Stimulated activated CD8-positive, alpha-beta memory T cell treated with anti-CD3 and anti-CD28 coated beads, Interleukin-4, amount 100 ng/mL, for 4 hours (primary cell): ENCODE results near the gene FN1.
"Not testable (repeated sequence)": the region's sequence is repeated elsewhere in the genome, so short reads cannot be mapped to it uniquely, and the experiment has no call there.

Experiments used
- DNase-seq, 2 donors: peaks; one replicate each; pipeline ENCODE4 v3.0.0-alpha.2; 2020; ENCODE audit warnings: low read depth in 2 of 2, low spot score in 1 of 2

Gene FN1

GRCh38 chr2:215409331-215410127 lies 26.3 kb downstream of the FN1 start:
- DNase-seq, result no peak

DNA sequence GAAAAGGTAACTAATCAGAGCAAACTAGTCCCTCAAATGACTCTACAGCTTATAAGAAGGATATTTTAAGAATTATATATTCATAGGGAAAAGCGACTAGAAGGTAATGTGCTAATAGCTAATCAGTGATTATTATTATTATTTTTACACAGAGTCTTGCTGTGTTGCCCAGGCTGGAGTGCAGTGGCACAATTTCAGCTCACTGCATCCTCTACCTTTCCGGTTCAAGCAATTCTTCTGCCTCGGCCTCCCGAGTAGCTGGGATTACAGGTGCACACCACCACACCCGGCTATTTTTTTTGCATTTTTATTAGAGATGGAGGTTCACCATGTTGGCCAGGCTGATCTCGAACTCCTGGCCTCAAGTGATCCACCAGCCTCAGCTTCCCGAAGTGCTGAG lies 27.4 kb downstream of the FN1 start:
- DNase-seq, result not testable (repeated sequence)

- DNase-seq, result no peak
Observed at GRCh38 chr2:215407590-215408264, 28.1 kb downstream of the FN1 start.

DNA sequence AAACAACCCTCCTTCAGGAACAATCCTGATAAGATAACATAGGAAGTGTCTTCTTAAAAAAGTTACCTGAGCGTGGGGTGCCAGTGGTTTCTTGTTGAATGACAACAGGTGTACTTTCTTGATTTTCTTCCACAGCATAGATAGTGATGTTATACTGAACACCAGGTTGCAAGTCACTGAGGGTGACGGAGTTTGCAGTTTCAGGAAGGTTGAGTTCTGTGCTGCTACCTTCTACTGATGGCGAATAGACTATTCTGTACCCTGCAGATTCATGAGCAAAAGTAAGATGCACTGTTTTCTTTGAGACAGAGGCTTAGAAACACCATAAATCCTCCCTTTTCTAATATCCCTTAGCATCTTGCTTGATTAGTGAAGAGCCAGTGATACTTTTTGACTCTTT lies 28.8 kb downstream of the FN1 start:
- DNase-seq, result no peak

DNA sequence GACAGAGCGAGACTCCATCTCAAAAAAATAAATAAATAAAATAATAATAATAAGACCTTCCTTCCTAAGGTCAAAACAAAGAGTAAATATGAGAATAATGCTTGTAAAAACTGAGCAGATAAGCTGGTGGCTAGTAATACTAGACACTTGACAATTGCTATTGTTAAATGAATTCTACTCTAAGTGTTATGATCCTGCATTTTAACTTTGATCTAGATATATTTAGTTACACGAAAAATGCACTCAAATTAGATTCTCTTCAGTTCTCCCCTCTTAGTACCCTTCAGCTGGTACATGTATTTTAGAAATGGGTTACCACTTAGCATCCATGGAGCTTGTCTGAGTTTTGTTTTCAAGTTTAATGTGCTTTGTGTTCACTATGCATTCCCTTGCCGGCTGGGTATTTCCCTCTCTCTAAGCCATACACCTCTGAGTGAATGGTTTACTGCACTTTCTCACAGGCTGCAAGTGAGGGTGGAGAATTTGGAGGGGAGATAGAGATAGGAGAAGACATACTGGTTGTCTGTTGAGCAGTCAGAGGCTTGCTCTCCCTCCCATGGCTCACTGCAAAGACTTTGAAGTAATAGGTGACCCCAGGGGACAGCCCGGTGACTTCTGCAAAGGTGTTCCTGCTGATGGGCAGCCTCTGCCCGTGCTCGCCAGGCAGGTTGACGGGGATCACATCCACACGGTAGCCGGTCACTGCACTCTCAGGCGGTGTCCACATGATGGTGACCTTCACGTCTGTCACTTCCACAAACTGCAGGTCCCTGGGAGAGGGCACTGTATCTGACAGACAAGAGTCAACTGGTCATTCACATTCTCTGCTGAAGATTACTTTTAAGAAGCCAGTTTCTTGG lies 29.9 kb downstream of the FN1 start:
- no peak for DNase-seq

DNA sequence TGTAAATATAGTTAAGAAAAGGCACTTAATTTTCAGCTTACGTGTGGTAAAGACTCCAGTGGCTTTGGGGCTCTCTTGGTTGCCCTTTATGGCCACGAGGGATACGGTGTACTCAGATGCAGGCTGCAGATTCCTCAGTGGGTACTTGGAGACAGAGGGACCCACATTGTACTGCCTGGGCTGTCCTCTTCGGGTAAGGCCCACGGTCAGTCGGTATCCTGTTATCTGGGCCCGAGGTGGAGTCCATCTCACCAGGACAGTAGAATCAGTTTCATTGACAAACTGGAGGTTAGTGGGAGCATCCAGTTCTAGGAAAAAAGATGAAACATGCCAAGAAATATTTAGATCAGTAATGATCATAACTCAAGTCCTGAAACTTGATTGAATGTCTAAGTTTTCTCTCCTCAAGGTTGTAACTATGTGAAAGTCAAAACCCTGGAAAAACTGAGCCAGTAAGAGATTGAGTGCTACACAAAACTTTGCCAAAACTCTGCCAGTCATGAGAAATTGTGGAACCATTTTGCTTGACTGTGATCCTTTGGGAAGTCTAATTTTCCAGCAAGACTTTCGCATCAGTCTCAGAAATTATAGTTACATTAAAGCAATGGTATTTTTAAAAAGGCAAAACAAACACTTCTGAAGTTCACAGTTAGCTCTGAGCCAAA lies 31.4 kb downstream of the FN1 start:
- DNase-seq, result no peak

DNA sequence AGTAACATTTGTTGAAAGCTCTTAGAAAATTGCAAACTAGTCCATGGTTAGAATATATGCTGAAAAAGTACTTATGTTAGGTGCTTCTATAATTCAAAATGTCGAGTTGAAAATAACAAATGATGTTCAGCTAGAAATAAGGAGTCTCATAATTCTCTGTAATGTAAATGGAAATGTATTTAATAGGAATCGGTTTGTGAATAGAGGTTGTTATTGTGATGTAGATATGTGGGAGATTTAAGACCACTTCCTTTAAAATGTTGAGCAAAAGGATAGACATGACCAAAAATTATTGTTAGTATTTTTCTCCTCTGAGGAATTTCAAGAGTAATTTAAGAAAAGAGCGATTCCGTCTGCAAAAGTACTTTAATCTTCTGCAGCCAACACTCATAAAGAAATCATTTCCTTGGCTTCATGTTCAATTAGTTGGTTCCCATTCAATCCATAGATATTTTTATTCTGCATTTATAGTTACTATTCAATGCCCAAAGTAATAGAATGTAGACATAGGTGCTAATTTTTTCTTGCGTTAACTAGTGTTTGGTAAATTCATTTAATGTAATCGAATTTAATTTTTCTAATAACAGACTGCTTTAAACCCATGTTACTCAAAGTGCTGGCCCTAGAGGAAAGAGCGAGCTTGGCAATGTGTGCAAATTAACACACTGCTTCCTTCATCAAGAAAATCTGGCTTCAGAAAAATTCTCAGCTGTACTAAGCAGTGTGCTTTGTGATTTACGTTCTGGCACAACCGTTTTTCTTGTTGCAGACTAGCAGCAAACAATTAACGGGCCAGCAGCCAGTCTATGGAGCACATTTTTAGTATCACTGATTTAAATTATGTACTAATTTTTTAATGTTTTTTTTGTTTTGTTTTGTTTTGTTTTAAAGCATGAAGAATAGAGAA lies 32.2 kb downstream of the FN1 start:
- DNase-seq, result no peak

GRCh38 chr2:215401896-215402379 lies 33.9 kb downstream of the FN1 start:
- DNase-seq, result no peak

DNA sequence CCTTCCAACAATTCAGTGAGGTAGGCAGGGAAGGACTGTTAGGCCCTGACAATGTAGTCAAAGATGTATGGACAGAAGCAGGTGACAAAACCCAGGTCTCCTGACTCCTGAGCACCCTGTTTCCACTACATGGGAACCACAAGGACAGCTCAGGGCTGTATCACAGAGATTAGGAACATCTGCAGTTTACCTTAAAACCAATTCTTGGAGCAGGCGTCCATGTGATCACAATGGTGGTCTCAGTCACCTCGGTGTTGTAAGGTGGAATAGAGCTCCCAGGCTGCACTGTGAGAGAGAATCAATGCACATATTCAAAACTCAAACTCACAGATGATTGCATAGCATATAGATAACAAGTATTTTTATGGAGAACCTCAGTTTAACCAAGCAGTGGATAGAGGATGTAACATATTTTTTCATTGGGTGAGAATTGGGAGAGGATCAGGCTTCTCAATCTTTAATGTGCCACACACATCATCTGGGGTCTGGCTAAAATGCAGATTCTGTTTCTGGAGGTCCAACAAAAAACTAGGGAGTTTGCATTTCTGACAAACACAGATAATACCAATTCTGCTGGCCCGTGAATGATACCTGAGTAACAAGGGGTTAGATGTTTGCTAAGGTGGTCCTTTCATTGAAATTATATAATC lies 36.7 kb downstream of the FN1 start:
- no peak for DNase-seq

- DNase-seq, result no peak
Observed at GRCh38 chr2:215397632-215398341, 38.1 kb downstream of the FN1 start.

- no peak for DNase-seq
Observed at GRCh38 chr2:215396595-215397313, 39.1 kb downstream of the FN1 start.

DNA sequence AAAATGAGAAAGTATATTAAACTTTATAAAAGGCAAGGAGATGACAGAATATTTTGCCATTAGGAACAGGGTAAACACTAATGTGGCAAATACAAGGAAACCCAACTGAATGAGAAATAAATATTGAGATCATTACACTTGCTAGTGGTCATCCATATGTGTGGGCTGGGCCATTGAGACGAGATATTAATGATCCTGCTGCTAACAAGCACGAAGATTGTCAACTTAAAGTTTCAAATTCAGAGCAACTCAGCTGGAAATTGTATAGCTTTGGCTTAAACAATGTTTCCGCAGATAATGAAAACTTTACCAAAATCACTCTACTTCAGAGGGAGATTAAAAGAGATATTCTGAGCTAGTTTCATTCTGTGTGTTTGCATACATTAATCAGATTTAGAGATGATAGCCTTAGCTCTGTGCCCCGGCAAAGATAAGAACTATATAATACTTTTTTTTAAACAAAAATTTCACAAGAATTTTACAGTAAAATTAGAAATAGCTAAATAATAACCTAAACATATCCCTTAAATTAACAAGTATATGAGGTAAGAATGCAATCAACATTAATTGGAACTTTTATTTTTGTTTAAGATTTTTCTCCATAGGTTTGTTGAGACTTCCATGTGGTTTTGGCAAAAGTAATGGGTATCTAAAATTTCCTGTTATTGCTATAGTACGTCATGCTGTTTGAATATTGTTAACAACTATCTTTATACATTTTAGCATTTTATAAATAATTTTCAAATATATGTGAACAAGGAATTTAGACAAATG lies 40.0 kb downstream of the FN1 start:
- DNase-seq, result no peak

GRCh38 chr2:215394102-215394805 lies 41.6 kb downstream of the FN1 start:
- DNase-seq, result no peak

- no peak for DNase-seq
Observed at GRCh38 chr2:215392687-215393270, 43.1 kb downstream of the FN1 start.

DNA sequence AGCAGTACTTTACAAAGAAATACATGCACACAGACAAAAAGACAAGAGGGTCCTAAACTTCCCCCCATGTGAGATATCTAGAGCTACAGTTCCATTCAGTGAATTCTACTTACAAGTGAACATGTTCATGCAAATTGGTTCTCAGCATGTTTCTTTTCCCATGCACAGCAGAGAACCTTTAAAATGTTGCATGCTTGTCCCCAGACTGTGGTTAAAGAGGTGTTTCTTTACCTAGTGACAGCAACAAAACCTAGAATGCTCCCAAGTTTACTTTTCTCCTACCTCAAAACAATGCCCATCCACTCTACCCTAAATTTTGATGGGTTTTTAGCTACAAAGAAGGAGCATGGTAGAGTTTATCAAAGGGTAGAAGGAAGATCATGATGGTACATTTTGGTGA lies 43.7 kb downstream of the FN1 start:
- no peak for DNase-seq

DNA sequence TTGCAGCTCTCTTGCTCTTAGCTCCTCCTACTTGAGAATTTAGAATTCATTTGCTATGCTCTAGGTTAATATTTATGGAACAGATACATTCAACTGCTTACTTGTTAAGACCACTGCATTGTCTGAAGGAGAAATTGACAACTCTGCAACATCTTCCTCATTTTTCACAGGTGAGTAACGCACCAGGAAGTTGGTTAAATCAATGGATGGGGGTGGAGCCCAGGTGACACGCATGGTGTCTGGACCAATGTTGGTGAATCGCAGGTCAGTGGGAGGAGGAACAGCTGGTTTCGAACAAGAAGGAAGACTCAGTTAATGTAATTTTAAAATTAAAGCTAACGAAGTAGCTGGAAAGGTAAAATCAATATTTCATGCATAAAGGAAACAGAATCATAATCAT lies 44.3 kb downstream of the FN1 start:
- no peak for DNase-seq

- DNase-seq, result no peak
Observed at GRCh38 chr2:215390550-215390913, 45.3 kb downstream of the FN1 start.
